GM12865 (cell line): ENCODE results near the gene LARGE1.
A peak's percentile ranks its signal among the peaks of the same experiment; 100 is the strongest.

Source experiments
- DNase-seq: peaks from one replicate; pipeline ENCODE4 v3.0.0; 2010; ENCODE audit warnings: low read depth
- H3K4me3 ChIP-seq: 2 replicates; pipeline ENCODE4 v1.5.1; 2011; ENCODE audit warnings: mild to moderate bottlenecking, low read depth, low read length, control low read depth
- TF ChIP-seq, protein P1 (sequence below): IDR thresholded peaks from 2 replicates; pipeline ENCODE4 v1.5.1; 2011; ENCODE audit warnings: low read length, control low read depth, low read depth, inconsistent platforms; ENCODE audit not compliant: insufficient read depth; ENCODE audit errors: missing control alignments

LARGE1 gene

GRCh38 chr22:33300165-33300564, 620.1 kb downstream of the LARGE1 start:
- peak overlapping the region; percentile 34; the same call in 1 of the 2 replicates for H3K4me3 ChIP-seq

DNA sequence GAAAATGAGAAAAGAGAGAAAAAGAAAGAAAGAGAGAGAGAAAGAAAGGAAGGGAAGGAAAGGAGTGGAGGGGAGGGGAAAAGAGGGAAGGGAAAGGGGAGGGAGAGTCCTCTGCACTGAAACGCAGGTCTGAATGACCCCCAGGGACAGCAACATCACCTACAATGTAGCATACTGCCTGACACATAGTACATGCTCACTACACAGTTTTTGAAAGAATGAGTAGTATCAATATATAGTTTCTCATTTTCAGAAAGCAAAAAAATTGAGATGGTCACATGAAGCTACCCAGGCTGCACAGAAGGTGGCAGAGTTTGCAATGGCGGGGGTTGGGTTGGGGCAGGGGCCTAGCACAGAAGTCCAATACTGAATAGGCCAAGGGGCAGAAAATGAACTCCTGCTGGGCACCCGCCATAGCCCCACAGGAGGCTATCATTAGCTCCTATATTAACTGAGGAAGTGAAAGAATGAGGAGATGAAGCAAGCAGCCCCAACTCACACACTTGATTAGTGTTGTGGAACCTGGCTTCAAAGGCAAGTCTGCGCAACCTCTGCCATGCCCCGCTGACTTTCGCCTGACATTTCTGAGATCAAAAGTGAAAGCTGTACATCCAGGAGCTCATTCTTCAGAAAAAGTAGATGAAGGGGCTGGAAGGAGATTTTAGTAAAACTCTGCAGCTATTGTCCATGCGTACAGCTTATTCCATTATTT, 620.9 kb downstream of the LARGE1 start:
- peak; percentile 94 for DNase-seq
- H3K4me3 ChIP-seq = peak overlapping the region; percentile 34; the same call in 1 of the 2 replicates
- TF ChIP-seq, protein P1, sequence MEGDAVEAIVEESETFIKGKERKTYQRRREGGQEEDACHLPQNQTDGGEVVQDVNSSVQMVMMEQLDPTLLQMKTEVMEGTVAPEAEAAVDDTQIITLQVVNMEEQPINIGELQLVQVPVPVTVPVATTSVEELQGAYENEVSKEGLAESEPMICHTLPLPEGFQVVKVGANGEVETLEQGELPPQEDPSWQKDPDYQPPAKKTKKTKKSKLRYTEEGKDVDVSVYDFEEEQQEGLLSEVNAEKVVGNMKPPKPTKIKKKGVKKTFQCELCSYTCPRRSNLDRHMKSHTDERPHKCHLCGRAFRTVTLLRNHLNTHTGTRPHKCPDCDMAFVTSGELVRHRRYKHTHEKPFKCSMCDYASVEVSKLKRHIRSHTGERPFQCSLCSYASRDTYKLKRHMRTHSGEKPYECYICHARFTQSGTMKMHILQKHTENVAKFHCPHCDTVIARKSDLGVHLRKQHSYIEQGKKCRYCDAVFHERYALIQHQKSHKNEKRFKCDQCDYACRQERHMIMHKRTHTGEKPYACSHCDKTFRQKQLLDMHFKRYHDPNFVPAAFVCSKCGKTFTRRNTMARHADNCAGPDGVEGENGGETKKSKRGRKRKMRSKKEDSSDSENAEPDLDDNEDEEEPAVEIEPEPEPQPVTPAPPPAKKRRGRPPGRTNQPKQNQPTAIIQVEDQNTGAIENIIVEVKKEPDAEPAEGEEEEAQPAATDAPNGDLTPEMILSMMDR = peak; percentile 5

More at GRCh38 chr22:33300165-33300564, 620.1 kb downstream of the LARGE1 start:
- peak; percentile 12 for DNase-seq
- TF ChIP-seq, protein P1 = no peak

DNA sequence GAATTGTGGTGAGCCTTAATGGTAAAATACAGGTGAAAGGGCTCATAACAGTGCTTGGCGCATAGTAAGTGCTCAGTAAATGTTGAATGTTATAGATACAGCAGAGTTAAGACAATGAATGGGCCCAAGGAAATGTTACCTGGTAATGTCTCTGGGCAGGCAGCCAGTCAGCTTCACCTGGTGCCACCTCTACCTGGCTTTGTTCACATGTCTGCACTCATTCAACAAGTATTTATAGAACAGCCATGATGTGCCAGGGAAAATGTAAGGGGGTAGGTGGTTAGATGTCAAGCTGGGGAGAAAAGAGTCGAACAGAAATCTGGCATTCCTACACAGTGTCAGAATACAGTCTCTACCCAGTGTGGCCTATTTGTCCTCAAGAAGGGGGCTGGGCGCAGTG, 623.3 kb downstream of the LARGE1 start:
- H3K4me3 ChIP-seq = no peak overlapping the region
- no peak for DNase-seq
- TF ChIP-seq, protein P1 = no peak

DNA sequence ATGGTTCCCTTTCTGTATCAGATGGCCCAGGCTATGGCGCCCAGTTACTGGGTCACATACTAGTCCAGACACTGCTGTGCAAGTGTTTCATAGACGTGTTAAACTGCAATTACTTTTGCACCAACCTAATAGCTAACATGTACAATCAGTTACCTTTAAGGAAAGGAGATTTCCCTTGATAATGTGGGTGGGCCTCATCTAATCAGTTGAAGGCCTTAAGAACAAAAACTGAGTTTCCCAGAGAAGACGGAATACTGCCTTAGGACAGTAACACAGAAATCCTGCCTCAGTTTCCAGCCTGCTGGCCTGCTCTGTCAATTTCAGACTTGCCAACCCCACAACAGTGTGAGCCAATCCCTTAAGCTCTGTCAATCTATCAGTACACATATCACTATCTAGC, 632.2 kb downstream of the LARGE1 start:
- TF ChIP-seq, protein P1 = no peak
- DNase-seq = no peak
- no peak overlapping the region for H3K4me3 ChIP-seq

- no peak for DNase-seq
- H3K4me3 ChIP-seq = no peak overlapping the region
- TF ChIP-seq, protein P1 = no peak
These were observed 645.2 kb downstream of the LARGE1 start for GRCh38 chr22:33275073-33275443.

DNA sequence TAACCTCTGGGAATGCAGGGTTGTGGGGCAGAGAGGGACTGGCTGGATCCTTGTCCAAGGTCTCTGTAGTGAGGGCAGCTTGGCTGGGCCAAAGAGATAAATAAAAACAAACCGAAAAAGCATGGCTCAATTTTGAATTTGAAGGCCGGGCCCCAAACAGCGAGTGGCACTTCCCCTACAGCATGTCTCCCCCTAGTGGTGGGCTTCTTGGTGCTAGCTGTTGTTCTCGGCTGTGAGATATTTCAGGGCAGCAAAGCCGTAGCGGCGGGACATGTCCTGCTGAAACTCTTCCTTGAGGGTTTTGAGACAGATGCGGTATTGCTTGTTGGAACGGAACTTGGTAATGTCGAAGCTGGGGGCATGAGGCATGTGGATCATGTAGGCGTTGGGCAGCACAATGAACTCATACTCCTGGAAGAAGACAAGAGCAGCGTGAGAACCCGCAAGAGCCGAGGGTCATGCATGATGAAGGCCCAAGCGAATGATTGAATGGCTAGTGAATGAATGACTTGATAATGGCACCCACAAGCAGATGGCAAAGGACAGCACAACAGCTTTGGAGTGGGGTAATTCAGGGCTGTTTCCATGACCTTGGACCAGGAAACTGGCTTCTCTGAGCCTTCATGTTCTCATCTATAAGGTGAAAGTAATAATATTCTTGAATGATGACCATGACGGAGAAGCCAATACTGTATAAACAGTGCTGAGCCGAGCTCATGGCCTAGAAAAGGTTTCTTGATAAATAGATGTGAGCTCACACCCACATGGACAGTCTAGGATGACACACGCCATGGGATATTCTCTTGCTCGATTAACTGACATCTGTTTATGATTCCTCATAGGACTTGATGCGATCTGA, 645.8 kb downstream of the LARGE1 start:
- TF ChIP-seq, protein P1 = peak; percentile 89
- peak; percentile 85 for DNase-seq
- H3K4me3 ChIP-seq = no peak overlapping the region
